Measurements from ENCODE around the gene APOBEC3F. TPM values are rescaled to one million over a fixed set of nuclear protein-coding genes. Genes with fewer than 3 reads are reported as not detected.

APOBEC3F gene
- total RNA-seq, result 3.6 and 4.5 TPM in 2 replicates

GRCh38 chr22:39040538-39041296 lies at the start of gene APOBEC3F:
Gene APOBEC3F, plus strand, starts transcription at chr22:39040864. Its CDS starts 97 bp downstream, at chr22:39040961.

GRCh38 chr22:39013942-39014722 lies 26.5 kb upstream of the APOBEC3F start, which contains the start of gene APOBEC3C:
Gene APOBEC3C, plus strand, starts transcription at chr22:39014257. Its CDS starts 106 bp downstream, at chr22:39014363.

GRCh38 chr22:39077026-39077840 lies 36.6 kb downstream of the APOBEC3F start, which contains the start of gene APOBEC3G:
Gene APOBEC3G, plus strand, starts transcription at chr22:39077275. Its CDS starts 87 bp downstream, at chr22:39077362.

GRCh38 chr22:39097098-39098020 lies 56.7 kb downstream of the APOBEC3F start, which contains the start of gene APOBEC3H:
Gene APOBEC3H, plus strand, starts transcription at chr22:39097244. Its CDS starts 3,035 bp downstream, at chr22:39100279.

Other genes starting within 250 kb of the APOBEC3F start
- 14.7 and 17.0 TPM in 2 replicates for gene DNAL4, start 246.7 kb upstream of the APOBEC3F start, total RNA-seq
- 0.09 and 0.11 TPM in 2 replicates for gene NPTXR, start 196.8 kb upstream of the APOBEC3F start, total RNA-seq
- gene CBX6, start 168.6 kb upstream of the APOBEC3F start, total RNA-seq, result 12.0 and 15.4 TPM in 2 replicates
- not detected in 2 replicates for gene APOBEC3A, start 83.3 kb upstream of the APOBEC3F start, total RNA-seq
- gene APOBEC3B, start 58.5 kb upstream of the APOBEC3F start, total RNA-seq, result 0.22 and 0.26 TPM in 2 replicates
- gene APOBEC3C, start 26.6 kb upstream of the APOBEC3F start, total RNA-seq, result 0.22 and 0.26 TPM in 2 replicates
- gene APOBEC3D, start 19.7 kb upstream of the APOBEC3F start, total RNA-seq, result 0.17 and 0.33 TPM in 2 replicates
- 4.3 and 6.7 TPM in 2 replicates for gene APOBEC3G, start 36.4 kb downstream of the APOBEC3F start, total RNA-seq
- gene APOBEC3H, start 56.4 kb downstream of the APOBEC3F start, total RNA-seq, result not detected in 2 replicates
- 4.0 and 5.3 TPM in 2 replicates for gene CBX7, start 111.8 kb downstream of the APOBEC3F start, total RNA-seq
- 18.0 and 25.9 TPM in 2 replicates for gene PDGFB, start 204.1 kb downstream of the APOBEC3F start, total RNA-seq